ENCODE results near the gene EGR2.

GRCh38 chr10:62842983-62843382 lies 26.8 kb upstream of the EGR2 start:
- TF ChIP-seq TAF1 (IDR thresholded peaks at IDR 0.05; ENCODE audit: low read depth, low read length): no peak
- TF ChIP-seq POLR2AphosphoS5 (IDR thresholded peaks at IDR 0.05; ENCODE audit: low read depth, low read length): no peak
- TF ChIP-seq POLR2A (IDR thresholded peaks at IDR 0.05; ENCODE audit: low read depth, low read length): no peak

Measured in GM12891 (cell line).